GM12874 (cell line): ENCODE results near the gene ZNF710.

Experiments used
- CTCF ChIP-seq: IDR thresholded peaks from 2 replicates; pipeline ENCODE4 v1.5.1; 2011; ENCODE audit warnings: low read depth, mild to moderate bottlenecking, control low read depth, low read length, moderate library complexity; ENCODE audit not compliant: insufficient read depth

Gene ZNF710

DNA sequence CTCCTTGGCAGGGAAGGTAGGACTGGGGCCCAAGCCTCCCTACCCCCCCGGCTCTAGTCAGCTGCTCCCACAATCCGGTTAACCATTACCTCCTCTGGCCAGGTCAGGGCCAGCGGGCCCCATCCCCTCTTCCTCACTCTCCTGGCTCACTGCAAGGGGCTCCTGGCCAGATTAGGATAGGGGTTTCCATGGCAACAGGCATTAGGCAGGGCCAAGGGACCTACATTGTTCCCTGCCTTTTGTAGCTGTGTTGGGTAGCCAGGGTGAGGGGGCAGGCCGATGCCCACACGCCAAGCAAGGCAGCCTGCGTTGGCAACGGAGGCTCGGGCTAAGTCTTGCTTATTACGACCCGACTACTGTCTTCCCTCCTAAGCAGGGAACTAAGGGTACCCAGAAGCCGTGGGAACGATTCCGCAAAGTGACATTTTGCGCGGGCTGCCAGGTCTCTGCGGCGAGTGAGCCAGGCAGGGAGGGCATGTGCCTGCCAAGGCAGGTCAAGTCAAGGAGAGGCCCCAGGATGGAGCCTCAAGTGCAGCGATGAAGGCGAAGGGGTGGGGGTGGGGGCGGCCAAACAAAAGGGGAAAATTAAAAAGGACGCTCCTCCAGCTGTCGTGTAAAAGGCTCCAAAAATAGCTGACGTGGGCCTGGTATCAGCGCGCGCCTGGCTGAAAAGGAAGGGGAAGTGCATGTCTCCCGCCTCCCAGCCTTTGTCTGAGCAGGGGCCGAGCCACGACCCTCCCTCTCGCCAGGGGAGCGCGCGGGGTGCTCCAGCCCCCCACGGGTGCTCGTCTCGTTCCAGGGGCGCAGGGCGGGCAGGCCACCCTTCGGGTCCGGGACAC, 100.2 kb downstream of the ZNF710 start:
- no peak for TF ChIP-seq CTCF

DNA sequence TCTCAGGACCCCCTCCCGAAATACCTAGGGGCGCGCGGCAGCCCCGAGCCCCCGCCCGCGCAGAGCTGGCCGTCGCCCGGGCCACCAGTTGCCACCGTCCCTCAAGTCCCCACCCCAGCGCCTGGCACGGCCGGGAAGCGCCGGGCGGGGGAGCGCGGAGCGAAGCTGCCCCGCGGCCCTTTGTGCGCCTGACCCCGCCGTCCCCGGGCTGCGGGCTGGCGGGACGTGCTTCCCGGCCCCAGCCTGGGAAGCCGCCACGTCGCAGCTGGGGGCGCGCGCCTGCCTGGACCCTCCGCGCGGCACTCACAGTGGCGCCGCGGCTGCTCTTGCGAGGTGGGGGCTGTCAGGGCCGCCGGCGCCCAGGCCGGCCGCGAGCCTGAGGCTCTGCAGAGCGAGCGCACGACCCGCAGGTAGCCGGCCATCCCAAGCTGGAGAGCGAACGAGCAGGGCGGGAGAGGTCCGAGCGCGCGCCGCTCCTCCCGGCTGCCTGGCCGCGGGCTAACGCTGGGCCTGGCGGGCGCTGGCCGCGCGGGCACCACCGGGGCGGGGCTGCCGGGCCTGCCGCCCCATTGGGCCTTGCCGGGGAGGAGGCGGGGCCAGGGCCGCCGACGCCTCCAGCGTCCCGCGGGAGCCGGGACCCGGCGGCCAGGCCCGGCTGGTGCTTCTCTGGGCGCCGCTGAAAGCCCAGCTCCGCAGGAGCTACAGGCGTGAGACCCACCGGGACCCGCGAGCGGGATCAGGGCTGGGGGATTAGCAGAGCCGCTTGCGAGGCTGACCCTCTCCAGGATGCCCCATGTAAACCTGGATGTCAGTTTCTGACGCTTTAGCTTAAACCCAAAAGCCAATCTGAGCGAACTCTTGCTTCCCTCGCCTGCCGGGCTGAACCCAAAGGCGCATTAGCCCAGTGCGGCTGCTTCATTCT, 101.1 kb downstream of the ZNF710 start, which contains the start of gene IDH2:
Gene IDH2, minus strand, starts transcription at position 500 of the 922 bp plus-strand sequence. Its CDS starts 78 bp downstream, at position 422.
- no peak for TF ChIP-seq CTCF

GRCh38 chr15:90103701-90104329, 102.7 kb downstream of the ZNF710 start:
- TF ChIP-seq CTCF, result no peak

DNA sequence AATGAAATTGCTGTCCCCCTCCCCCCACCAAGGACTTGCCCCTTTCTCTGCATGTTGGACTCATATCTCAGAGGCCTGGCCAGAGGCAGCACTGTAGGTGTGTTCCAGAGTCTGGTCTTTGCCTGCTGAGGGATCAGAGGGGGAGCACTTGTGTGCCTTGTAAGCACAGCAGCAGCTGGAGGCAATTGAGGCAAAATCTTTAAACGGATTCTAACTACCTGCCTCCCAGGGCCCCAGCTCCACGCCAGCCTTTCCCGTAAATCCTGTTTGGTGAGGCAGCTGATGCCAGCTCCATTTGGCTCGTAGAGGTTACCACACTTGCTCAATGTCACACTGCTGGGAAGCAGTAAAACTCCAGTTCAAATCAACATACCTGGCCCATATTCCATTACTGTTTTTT, 103.4 kb downstream of the ZNF710 start:
- no peak for TF ChIP-seq CTCF

DNA sequence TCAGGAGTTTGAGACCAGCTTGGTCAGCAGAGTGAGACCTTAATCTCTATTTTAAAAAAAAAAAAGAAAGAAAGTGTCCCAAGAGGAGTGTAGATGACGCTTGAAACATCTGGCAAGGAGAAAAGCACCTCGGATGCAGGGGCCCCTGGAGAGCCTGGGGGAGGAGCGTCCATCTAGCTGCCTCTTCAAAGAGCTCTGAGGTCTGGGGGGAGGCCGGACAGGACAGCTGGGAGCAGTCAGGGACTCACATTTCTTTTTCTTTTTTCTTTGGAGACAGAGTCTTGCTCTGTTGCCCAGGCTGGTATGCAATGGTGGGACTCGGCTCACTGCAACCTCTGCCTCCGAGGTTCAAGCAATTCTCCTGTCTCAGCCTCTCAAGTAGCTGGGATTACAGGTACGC, 104.4 kb downstream of the ZNF710 start:
- TF ChIP-seq CTCF, result no peak

GRCh38 chr15:90106522-90107117, 105.5 kb downstream of the ZNF710 start:
- no peak for TF ChIP-seq CTCF
